Hepatocyte (in vitro differentiated cells): ENCODE results near the gene DOCK8.

Experiments used
- EZH2 ChIP-seq: fragments of 200-600 bp; sonication (generic); IDR thresholded peaks from 2 replicates; pipeline ENCODE4 v1.6.1; 2016; ENCODE audit warnings: antibody characterized with exemption, mild to moderate bottlenecking, borderline replicate concordance
- EZH2phosphoT487 ChIP-seq: fragments of 200-600 bp; sonication (generic); IDR thresholded peaks from one replicate; pipeline ENCODE4 v1.6.1; 2018; ENCODE audit warnings: antibody characterized with exemption, mild to moderate bottlenecking, low read depth, moderate library complexity; ENCODE audit not compliant: unreplicated experiment, severe bottlenecking

DNA sequence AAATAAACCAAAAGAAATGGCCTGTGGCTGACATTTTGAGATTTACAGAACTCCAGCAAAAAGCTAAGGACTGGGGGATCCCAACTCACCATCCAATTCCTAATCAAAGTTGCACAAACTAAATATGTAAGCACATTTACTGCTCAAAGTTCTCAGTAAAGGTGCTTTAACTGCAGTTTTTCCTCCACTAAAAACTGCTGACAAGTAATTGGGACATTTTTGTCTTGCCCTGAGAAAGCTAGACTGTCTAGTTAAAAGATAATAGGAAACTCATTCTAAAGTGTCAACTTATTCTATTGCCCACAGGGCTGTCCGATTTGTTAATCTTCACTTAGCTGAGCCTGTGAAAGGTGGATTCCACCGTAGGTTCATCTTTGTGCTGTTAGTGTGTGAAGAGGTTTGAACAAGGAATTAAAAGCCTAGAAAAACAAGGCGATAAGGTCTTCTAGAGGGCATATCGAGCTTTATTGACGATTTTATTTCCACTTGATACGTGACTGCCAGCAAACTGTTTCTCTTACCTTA, 1.0 kb downstream of the DOCK8 start:
- TF ChIP-seq EZH2 (no peak), EZH2phosphoT487 (no peak)
